Thoracic aorta (tissue), 2 donors: ENCODE data around the gene KCNAB1. TPM values are rescaled to one million over a fixed set of nuclear protein-coding genes. Genes with fewer than 3 reads are reported as not detected.

Source experiments
- ATAC-seq: fragments of 150-250 bp; one replicate; pipeline ENCODE4 v1.8.0; 2017; ENCODE audit warnings: low read depth; ENCODE audit not compliant: insufficient number of reproducible peaks, low FRiP score
- DNase-seq: peaks from one replicate; pipeline ENCODE4 v3.0.0-alpha.2; 2020; ENCODE audit warnings: low spot score
- H3K27ac ChIP-seq, 2 donors: fragments of 200-600 bp; sonication (generic); 1 replicate in 1 of 2; 2 replicates in 1 of 2; pipeline ENCODE4 v1.5.1; 2016; ENCODE audit warnings: mild to moderate bottlenecking in 2 of 2, moderate library complexity in 2 of 2
- H3K27me3 ChIP-seq: fragments of 200-600 bp; sonication (generic); replicated peaks from 2 replicates; pipeline ENCODE4 v1.6.0; 2016; ENCODE audit warnings: mild to moderate bottlenecking; ENCODE audit not compliant: insufficient read depth
- H3K36me3 ChIP-seq: fragments of 200-600 bp; sonication (generic); one replicate; pipeline ENCODE4 v1.5.1; 2016
- H3K4me1 ChIP-seq, 2 donors: fragments of 200-600 bp; sonication (generic); 1 replicate in 1 of 2; 2 replicates in 1 of 2; pipeline versions ENCODE4 v1.5.1 to v1.6.0; 2016; ENCODE audit warnings: low read depth in 2 of 2, mild to moderate bottlenecking in 1 of 2; ENCODE audit not compliant: control insufficient read depth in 1 of 2
- H3K4me3 ChIP-seq: fragments of 200-600 bp; sonication (generic); 2 replicates; pipeline ENCODE4 v1.5.1; 2016; ENCODE audit warnings: mild to moderate bottlenecking
- H3K9me3 ChIP-seq: fragments of 200-600 bp; sonication (generic); 2 replicates; pipeline ENCODE4 v1.5.1; 2016
- CTCF ChIP-seq: fragments of 200-600 bp; sonication (generic); IDR thresholded peaks from one replicate; pipeline ENCODE4 v1.5.1; 2019; ENCODE audit warnings: antibody characterized with exemption
- total RNA-seq, 2 donors: library from RNA; depleted of rRNA; stranded (reverse); fragments of >200 nt; gene quantifications; one replicate each; pipeline versions ENCODE4 v1.1.0 to v1.2.3, GENCODE V29; 2016

KCNAB1 gene
- total RNA-seq, 2 donors from 2014 or later: 12.2 to 14.2 TPM

DNA sequence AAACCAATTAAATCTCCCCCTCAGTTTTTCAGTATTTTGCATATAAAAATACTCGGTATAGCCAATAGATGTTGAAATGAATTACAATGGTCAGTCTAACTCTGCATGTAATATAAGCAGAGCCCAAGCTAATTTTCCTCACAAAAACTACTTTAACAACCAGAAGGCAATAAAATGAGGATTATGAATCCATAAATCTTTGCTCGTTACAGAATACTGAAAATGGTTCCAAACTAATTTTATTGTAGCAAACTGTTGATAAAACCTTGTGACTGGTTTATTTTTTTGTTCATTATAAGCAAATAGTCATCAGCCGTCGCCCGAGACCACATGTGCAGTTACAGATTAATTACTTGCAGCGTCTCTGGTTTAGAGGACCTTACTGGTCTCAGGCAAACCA, 251.3 kb downstream of the KCNAB1 start:
- H3K4me3 ChIP-seq: no peak overlapping the region
- DNase-seq: no peak
- no peaks in the 10 kb centered on the region for H3K36me3 ChIP-seq
- H3K27ac ChIP-seq: no peak overlapping the region
- no peak for TF ChIP-seq CTCF
- H3K4me1 ChIP-seq: peaks cover 0 to 17% of the 10 kb centered on the region in 2 donors
- no peaks in the 10 kb centered on the region for H3K9me3 ChIP-seq
- H3K27me3 ChIP-seq: no peaks in the 10 kb centered on the region
- no peak for ATAC-seq

- Histone ChIP-seq H3K4me3 (no peak overlapping the region), H3K27me3 (no peaks in the 10 kb centered on the region), H3K4me1 (peaks cover 0 to 17% of the 10 kb centered on the region in 2 donors), H3K27ac (no peak overlapping the region), H3K9me3 (no peaks in the 10 kb centered on the region), H3K36me3 (no peaks in the 10 kb centered on the region)
- ATAC-seq: no peak
- no peak for TF ChIP-seq CTCF
- no peak for DNase-seq
These were observed 252.7 kb downstream of the KCNAB1 start for GRCh38 chr3:156373095-156373494.

- no peaks in the 10 kb centered on the region for H3K27me3 ChIP-seq
- H3K4me3 ChIP-seq: no peak overlapping the region
- H3K9me3 ChIP-seq: no peaks in the 10 kb centered on the region
- no peak for DNase-seq
- ATAC-seq: no peak
- H3K27ac ChIP-seq: no peak overlapping the region
- H3K36me3 ChIP-seq: no peaks in the 10 kb centered on the region
- no peak for TF ChIP-seq CTCF
- peaks cover 0 to 17% of the 10 kb centered on the region in 2 donors for H3K4me1 ChIP-seq
These were observed 253.3 kb downstream of the KCNAB1 start for GRCh38 chr3:156373654-156374053.

GRCh38 chr3:156376199-156376598, 255.8 kb downstream of the KCNAB1 start:
- no peaks in the 10 kb centered on the region for H3K36me3 ChIP-seq
- DNase-seq: no peak

GRCh38 chr3:156377266-156377665, 256.9 kb downstream of the KCNAB1 start:
- DNase-seq (no peak), ATAC-seq (no peak)
- TF ChIP-seq CTCF: no peak
- Histone ChIP-seq H3K4me3 (no peak overlapping the region), H3K9me3 (no peaks in the 10 kb centered on the region), H3K27me3 (no peaks in the 10 kb centered on the region), H3K36me3 (no peaks in the 10 kb centered on the region), H3K4me1 (peaks cover 0 to 11% of the 10 kb centered on the region in 2 donors), H3K27ac (no peak overlapping the region)

More at GRCh38 chr3:156376199-156376598, 255.8 kb downstream of the KCNAB1 start:
- TF ChIP-seq CTCF: no peak
- Histone ChIP-seq H3K27ac (no peak overlapping the region), H3K9me3 (no peaks in the 10 kb centered on the region), H3K4me1 (peaks cover 0 to 11% of the 10 kb centered on the region in 2 donors), H3K4me3 (no peak overlapping the region), H3K27me3 (no peaks in the 10 kb centered on the region)
- ATAC-seq: no peak
